ENCODE data around the gene LRP2BP. TPM values are rescaled to one million over a fixed set of nuclear protein-coding genes. Genes with fewer than 3 reads are reported as not detected.

Gene LRP2BP
- total and polyA plus RNA-seq, 2 of the 4 experiments (the other 2 are of a cell fraction), result 0.10 to 0.18 TPM

DNA sequence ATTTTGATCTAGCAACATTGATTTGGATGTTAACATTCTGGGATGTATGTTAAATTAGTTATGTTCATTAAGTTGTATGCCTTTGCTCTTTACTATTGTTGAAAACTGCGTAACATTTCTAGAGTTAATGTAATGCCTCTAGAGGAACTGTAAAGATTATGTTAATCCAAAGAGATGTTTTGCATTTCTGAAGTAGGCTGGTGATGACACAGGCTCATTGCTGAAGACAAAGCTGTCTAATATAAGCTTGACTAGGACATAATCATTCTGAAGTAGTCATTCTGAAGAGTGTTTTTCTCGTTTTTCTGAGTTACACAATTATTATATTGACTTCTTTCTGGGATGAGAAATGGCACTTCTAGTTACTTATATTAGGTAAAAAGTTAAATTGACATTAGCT, 72.9 kb downstream of the LRP2BP start:
- intact Hi-C loops (cut with micrococcal nuclease) (loop anchor here (1.0 to 5.0 kb wide), 2 partner anchors 72 to 274 kb away; partner anchors contain the start of gene LRP2BP), dilution Hi-C loops (cut with HindIII; ENCODE audit: low sequenced_read_pairs, unreplicated experiment) (no loop called here), in situ Hi-C loops (cut with MboI; ENCODE audit: low sequenced_read_pairs) (no loop called here)
- Histone ChIP-seq H4K91ac (ENCODE audit: insufficient read depth, low read depth, low read length) (no peak overlapping the region), H3K23ac (ENCODE audit: low read depth, low read length) (no peak overlapping the region), H3K9ac (ENCODE audit: low read depth, low read length) (no peak overlapping the region), H2AK5ac (ENCODE audit: low read depth, low read length) (no peak overlapping the region), H4K8ac (ENCODE audit: low read depth in 2 of 2, low read length in 2 of 2) (no peak overlapping the region; a peak in 1 of 4 replicates), H3K14ac (replicated peaks; ENCODE audit: low read depth, low read length) (no peak overlapping the region), H3K4me1 (ENCODE audit: control insufficient read depth, insufficient read depth, low read length) (peaks cover 2% of the 10 kb centered on the region; the same call in 1 of the 2 replicates), H3K79me1 (ENCODE audit: low read depth in 1 of 2, low read length in 2 of 2) (no peaks in the 10 kb centered on the region; a peak in 2 of 4 replicates), H2BK15ac (ENCODE audit: low read depth, low read length) (no peak overlapping the region), H4K20me1 (ENCODE audit: insufficient read depth, low read length) (no peaks in the 10 kb centered on the region; the same call in 1 of the 2 replicates), H3K4me2 (ENCODE audit: low read depth, low read length) (no peak overlapping the region), H3K18ac (ENCODE audit: low read depth, low read length) (no peak overlapping the region), H3K27me3 (ENCODE audit: control insufficient read depth, insufficient read depth, low read length) (no peaks in the 10 kb centered on the region), H3K36me3 (ENCODE audit: control insufficient read depth, insufficient read depth, low read length) (peaks cover 2% of the 10 kb centered on the region), H3K56ac (ENCODE audit: extremely low read depth, insufficient read depth, low read length) (no peak overlapping the region), H4K5ac (ENCODE audit: low read depth, low read length) (no peak overlapping the region), H3K9me1 (ENCODE audit: insufficient read depth, low read length) (no peaks in the 10 kb centered on the region), H3K4ac (ENCODE audit: low read depth, low read length) (no peak overlapping the region), H2BK20ac (ENCODE audit: low read depth, low read length) (no peak overlapping the region), H2BK5ac (ENCODE audit: low read depth, low read length, poor library complexity, severe bottlenecking) (peak overlapping the region; percentile 13), H3K4me3 (ENCODE audit: insufficient read depth, low read depth, low read length) (no peak overlapping the region), H2AFZ (replicated peaks; ENCODE audit: low read length, poor library complexity) (no peak overlapping the region), H3K9me3 (ENCODE audit: control insufficient read depth, insufficient read depth, low read length) (no peaks in the 10 kb centered on the region), H2AK9ac (replicated peaks; ENCODE audit: low read depth, low read length, poor library complexity) (no peak overlapping the region), H2BK120ac (ENCODE audit: low read depth, low read length) (no peak overlapping the region), H3K27ac (ENCODE audit: insufficient read depth, low read length) (no peak overlapping the region)
- no CpG with 5 or more reads among the region's 2 CpGs for WGBS, 2 experiments (ENCODE audit: extremely low coverage in 2 of 2, insufficient read length in 1 of 2)
- BruUV-seq (replicated peaks), result no TSS peak
- DNase-seq (no peak), ATAC-seq (ENCODE audit: low read depth) (peak; percentile 70)
- ChIA-PET CTCF (no interaction called here), POLR2A (ENCODE audit: unreplicated experiment) (no interaction called here)
- no peak for TF ChIP-seq RAD21 (IDR thresholded peaks at IDR 0.05; ENCODE audit: low read length)
- no peak for TF ChIP-seq POLR2A (IDR thresholded peaks at IDR 0.05; ENCODE audit: low read depth, low read length)
- TF ChIP-seq CTCF (conservative IDR thresholded peaks at IDR 0.05; ENCODE audit: low read depth, low read length), result no peak

All from IMR-90 (cell line).